Measurements from ENCODE around the gene NEDD4.

- no peak for TF ChIP-seq REST (IDR thresholded peaks at IDR 0.05; ENCODE audit: insufficient read depth in 1 of 2, low read depth in 2 of 2, low read length in 1 of 2)
- TF ChIP-seq SIN3A (IDR thresholded peaks at IDR 0.05; ENCODE audit: borderline replicate concordance, insufficient read depth, low read depth, low read length): no peak
- TF ChIP-seq CTCF (IDR thresholded peaks at IDR 0.05): no peak
These were observed 133.7 kb downstream of the NEDD4 start for GRCh38 chr15:55859681-55860080.

All from Panc1 (cell line).